HG03565 (cell line): ENCODE measurements around the gene UBN1.

Experiments used
- ATAC-seq: cut with Tn5 transposase; IDR thresholded peaks from one replicate; pipeline ENCODE4 v1.9.1; 2021; ENCODE audit warnings: mild to moderate bottlenecking, moderate library complexity; ENCODE audit not compliant: unreplicated experiment

Gene UBN1

DNA sequence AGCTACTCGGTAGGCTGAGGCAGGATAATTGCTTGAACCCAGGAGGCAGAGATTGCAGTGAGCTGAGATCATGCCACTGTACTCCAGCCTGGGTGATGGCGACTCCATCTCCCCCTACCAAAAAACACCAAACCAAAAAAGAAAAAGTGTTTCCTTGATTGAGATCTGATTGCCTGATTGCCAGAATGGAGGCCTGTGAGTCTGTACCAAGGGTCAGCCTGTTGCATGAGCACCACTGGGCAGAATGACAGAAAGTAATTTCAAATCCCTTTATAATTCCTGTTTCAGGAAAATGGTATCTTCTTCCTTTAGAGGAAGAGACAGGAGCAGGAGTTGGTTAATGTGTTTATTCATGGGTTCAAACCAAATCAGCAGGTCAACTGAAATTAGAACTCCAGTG, 8.5 kb downstream of the UBN1 start:
- ATAC-seq, result no peak

DNA sequence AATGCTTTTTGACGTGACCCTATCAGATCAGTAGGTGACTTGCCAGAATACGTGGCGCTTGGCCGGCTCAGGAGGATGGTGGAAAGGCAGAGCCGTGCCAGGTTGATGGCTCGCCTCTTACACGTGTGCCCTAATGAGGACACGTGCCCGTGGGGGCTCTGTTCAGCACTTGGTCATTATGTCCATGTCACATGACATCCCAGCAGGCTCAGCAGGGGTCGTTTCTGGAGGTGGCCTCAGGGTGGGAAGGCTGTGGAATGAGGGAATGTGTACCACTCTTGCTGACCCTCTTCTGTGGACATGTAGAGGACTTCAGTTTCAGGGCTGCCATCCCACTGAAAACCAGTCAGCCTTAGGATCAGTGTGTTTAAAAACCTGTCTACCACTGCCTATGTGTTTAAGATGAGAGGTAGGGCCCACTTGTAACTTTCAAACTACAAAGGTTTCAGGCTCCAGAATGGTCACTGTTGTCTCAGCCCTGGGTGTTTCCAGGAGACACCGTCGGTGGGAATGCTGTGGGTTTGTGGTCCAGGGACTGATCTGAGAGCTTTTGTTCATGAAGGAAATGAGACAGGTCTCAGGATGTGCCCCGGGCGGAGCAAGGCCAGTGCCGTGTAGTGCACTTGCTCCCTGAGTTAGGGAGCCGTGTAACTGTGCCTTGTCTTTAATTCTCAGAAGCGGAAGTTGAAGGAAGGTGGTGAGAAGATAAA, 12.1 kb downstream of the UBN1 start:
- ATAC-seq, result no peak

DNA sequence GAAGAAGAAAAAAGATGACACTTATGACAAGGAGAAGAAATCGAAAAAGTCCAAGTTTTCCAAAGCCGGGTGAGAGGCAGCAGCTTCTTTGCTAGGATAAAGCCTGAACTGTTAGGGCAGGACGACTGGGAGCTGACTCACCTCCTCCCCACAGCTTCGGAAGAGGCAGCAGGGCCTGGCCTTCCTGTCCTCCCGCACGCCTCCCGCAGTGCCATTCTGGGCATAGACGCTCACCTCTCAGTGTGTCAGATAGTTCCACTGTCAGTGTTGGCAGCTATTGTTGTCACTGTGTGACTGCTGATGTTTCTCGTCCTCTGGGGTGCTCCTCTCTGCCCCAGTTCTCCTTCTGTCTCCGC, 12.6 kb downstream of the UBN1 start:
- no peak for ATAC-seq

DNA sequence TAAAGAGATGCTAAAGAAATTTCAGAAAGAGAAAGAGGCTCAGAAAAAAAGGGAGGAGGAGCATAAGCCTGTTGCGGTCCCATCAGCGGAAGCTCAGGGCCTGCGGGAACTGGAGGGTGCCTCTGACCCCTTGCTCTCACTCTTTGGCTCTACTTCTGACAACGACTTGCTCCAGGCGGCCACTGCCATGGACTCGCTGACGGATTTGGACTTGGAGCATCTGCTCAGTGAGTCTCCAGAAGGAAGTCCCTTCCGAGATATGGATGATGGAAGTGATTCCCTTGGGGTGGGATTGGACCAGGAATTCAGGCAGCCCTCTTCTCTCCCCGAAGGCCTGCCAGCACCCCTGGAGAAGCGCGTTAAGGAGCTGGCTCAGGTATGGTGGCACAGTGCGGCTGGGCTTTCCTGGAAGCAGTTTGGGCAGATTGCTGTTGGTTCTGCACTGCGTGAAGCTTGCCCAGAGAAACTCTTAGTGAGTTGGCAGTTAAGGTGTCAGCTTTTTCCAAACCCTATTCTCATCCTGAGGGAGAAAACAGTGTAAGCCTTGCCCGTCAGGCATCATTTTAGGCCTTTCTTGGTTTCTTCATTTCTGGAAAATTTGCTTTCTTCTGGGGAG, 13.6 kb downstream of the UBN1 start:
- no peak for ATAC-seq

DNA sequence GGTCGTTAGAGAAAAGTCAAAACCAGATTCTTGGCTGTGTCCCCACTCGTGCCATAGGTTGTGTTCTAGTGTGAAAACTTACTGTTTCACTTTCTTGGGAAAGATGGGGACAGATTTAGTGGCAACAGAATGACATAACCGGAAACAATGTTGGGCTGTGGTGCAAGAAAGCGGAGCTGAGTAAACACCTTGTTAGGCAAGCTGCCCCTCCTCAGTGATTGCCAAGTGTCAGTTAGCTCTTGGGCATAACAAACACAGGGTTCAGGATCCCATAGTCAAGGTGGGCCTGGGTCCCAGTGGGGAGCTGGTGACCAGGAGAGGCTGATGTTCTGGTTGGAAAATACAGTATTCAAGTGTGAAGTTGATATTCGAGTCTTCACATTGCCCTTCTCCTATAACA, 15.4 kb downstream of the UBN1 start:
- ATAC-seq, result no peak

DNA sequence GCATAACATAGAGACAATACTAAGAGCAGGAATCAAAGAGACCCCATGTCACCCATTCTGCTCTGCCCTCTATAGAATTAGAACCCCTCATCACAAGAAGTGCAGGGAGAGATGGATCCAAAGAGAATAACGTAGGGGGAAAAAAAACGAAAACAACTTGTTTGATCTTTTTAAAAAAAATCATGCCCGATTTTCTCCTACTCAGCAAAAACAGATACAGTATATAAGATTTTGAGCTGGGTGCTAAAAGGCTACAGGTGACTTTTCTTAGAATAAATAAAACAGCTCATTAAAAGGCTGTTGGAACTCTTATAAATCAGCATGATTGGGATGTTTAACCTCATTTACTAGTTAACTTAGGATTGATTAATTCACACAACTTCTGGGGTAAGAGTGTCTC, 17.4 kb downstream of the UBN1 start:
- ATAC-seq, result no peak

DNA sequence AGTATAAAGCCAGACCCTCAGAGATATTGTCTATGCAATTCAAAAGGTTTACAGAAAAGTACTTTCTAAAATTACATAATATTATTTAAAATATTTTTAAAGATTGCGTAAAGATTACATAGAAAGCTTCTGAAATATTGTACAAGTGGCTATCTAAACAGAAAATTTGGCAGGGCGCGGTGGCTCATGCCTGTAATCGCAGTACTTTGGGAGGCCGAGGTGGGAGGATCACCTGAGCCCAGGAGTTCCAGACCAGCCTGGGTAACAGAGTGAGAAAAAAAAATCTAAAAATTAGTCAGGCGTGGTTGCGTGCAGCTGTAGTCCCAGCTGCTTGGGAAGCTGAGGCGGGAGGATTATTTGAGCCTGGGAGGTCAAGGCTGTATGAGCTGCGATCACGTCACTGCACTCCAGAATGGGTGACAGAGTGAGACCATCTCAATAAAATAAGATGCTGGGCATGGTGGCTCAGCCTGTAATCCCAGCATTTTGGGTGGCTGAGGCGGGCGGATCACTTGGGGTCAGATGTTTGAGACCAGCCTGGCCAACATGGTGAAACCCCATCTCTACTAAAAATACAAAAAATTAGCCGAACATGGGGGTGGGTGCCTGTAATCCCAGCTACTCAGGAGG, 18.1 kb downstream of the UBN1 start:
- ATAC-seq, result no peak

DNA sequence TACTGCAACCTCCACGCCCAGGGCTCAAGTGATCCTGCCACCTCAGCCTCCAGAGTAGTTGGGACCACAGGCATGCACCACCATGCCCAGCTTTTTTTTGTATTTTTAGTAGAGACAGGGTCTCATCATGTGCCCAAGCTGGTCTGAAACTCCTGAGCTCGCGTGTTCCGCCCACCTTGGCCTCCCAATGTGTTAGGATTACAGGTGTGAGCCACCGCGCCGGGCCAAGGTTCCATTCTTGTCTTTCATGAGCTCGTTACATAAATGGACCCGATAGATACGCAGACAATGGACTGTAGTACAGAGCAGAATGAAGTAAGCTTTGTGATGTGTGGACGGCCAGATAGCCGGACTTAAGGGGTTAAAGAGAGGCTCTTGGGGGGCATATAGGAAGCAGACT, 19.3 kb downstream of the UBN1 start:
- no peak for ATAC-seq

DNA sequence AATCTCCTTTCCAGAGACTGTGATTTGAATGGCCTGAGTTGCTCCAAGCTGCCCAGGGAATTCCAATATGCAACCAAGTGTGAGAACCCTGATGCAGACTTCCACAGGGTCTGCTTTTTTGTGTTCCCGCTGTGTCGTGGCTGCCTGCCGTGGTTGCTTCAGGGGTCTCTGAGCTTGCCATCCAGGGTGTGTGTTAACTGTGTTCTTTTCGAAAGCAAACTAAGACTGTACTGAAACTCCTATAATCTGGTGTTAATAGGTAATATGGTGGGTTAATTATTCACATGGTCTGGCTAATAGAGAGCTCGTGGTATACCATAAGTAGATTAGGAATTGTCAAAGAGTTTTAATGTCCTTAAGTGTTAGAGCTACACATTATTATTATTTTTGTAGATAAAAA, 20.7 kb downstream of the UBN1 start:
- ATAC-seq, result no peak

DNA sequence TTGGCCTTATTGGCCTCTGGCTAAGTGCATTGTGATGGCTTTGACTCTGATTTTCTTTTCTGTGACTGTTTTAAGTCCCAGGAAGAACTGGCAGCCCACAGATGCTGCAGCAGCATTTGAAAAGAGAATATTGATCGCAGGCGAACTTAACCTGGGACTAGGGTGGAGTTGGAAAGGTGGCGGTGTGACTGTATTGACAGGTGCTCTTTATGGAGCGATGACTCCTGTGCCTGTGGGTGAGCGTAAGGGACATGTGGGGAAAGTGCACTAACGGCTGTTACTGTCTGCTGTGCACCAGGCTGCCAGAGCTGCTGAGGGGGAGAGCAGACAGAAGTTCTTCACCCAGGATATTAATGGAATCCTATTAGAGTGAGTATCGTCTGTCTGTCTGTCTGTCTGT, 21.3 kb downstream of the UBN1 start:
- no peak for ATAC-seq

DNA sequence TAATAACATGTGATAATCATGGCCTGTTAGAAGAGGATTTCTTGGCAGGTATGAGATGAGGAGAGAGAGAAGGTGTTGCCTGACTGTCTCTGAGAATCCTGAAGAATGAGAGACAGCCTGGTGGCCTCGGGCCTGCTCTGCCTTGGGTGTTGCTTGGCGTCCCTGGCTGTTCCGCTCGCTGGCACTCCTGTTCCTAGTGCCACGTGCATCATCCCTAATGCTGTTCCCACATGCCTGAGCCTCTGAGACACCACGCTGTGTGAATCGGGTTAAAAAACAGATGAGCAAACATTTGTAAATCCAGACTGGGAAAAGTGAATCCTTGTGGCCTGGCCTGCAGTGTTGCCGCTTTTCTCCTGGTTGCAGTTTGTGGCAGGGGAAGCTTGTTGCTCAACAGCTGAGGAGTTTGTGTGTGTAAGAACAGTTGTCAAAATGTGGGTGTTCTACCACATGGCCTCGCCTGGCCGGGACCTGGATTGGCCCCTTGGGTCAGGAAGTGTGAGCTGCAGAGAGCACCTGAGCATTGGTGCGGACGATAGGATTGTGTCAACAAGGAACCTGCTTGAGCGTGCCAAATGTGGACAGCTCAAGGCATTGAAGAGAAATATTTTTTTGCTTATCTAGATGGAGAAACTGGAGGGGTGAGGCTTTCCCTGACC, 22.0 kb downstream of the UBN1 start:
- ATAC-seq, result no peak

DNA sequence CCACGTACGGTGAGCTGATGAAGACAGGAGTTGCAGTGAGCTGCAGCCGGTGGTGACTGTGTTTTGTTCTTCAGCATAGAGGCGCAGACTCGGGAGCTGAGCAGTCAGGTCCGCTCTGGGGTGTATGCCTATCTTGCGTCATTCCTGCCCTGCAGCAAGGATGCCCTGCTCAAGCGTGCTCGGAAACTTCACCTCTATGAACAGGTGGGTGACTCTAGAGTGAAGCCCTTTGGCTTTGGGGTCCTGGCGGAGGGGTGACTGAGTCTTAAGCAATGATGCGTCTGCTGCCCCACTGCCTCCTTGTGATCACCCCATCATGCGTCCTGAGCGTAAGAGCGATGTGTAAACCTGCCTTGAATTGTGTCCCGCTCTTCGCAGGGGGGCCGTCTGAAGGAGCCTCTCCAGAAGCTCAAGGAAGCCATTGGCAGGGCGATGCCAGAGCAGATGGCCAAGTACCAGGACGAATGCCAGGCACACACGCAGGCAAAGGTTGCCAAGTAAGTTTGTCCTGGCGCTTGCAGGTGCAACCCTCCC, 22.9 kb downstream of the UBN1 start:
- ATAC-seq, result no peak

DNA sequence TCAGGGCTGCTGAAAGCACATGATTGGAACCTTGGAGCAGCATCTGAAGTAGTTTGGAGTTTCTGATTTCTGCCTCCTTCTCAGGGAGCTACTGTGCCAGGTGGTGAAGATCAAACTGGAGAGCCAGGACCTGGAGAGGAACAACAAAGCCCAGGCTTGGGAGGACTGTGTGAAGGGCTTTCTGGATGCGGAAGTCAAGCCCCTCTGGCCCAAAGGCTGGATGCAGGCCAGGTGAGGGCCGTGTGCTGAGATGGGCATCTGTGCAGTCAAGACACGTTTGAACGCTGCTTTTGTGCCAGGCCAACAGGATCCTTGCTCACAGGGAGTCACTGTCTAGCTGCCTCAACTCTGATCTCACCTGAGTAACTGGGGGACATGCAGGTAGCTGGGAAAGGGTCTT, 23.8 kb downstream of the UBN1 start:
- ATAC-seq, result no peak

DNA sequence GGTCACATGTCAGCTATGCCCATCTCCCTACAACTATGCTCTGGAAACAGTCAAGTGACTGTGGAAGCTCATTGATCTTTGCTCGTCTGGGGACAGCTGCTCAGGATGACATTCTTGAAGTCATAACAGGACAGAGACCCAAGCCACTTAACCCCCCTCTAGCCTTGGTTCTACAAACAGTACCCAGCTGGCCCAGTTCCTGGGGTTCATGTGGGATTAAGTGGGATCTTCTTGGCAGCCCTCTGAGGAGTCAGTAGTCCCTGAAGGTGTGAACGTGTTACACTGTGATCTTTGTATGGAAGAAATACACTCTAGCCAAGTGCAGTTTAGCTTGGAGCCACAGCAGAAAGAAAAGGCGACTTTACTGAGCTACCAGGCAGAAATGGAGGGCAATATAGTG, 25.8 kb downstream of the UBN1 start:
- ATAC-seq, result no peak

DNA sequence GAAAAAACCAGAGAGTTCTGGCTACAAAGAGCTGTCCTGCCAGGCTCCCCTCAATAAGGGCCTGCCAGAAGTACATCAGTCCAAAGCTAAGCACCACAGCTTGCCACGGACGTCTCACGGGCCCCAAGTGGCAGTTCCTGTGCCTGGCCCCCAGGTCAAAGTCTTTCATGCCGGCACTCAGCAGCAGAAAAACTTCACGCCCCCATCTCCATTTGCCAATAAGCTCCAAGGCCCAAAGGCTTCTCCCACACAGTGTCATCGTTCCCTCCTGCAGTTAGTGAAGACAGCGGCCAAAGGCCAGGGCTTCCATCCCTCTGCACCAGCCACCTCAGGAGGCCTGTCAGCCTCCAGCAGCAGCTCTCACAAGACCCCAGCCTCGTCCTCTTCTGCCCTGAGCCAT, 27.4 kb downstream of the UBN1 start:
- ATAC-seq, result no peak

DNA sequence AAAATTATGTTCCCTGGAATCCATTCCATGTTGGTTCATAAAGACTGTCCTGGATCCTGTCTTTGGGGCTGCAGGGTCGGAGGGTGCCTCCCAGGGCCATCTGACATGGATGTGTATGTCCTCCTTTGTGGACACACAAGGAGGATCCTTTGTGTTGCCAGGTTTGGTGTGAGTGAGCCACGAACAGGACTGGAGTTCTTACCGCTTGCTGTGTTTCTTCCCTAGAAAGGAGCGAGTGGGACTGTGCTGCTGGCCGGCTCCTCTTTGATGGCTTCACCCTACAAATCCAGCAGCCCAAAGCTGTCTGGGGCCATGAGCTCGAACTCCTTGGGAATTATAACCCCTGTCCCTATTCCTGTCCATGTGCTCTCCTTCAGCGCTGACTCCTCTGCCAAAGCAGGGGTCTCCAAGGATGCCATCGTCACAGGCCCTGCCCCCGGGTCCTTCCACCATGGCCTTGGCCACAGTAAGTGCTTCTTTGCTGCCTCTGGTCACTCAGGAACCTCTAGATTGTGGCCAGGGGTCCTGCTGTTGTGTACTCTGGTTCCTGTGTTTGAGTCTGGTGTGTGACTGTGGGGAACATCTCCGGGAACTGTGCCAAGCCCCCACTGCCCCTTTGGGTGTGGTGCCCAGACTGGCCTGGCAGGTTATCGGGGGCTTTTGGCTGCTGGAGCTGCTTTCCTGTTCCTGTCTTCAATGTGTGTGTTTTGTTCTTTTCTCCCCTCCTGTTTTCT, 29.5 kb downstream of the UBN1 start:
- no peak for ATAC-seq

DNA sequence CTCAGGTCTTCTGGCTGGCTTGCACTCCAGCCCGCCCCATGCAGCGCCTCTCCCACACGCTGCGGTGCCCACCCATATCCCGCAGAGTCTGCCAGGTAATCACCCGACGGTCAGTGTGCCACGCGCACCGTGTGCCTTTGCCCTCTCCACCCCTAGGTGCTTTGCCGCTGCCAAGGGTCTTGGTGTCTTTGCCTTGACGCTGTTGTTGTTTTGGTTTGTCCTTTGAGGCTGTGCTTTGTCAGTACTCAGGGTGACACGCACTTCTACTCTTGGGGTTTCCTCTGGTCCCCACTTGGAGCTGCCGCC, 30.1 kb downstream of the UBN1 start:
- ATAC-seq, result no peak

DNA sequence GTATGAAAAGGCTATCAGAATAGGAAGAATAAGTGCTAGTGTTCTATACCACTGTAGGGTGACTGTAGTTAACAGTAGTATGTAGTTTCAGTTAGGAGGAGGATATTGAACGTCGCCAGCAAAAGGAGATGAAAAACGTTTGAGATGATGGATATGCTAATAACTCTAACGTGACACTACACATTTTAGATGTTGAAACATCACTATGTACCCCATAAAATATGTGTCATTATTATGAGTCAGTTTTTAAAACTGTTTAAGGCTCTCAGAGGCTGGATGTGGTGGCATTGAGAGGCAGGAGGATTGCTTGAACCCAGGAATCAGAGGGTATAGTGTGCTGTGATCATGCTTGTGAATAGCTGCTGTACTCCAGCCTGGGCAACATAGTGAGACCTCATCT, 31.8 kb downstream of the UBN1 start:
- no peak for ATAC-seq

DNA sequence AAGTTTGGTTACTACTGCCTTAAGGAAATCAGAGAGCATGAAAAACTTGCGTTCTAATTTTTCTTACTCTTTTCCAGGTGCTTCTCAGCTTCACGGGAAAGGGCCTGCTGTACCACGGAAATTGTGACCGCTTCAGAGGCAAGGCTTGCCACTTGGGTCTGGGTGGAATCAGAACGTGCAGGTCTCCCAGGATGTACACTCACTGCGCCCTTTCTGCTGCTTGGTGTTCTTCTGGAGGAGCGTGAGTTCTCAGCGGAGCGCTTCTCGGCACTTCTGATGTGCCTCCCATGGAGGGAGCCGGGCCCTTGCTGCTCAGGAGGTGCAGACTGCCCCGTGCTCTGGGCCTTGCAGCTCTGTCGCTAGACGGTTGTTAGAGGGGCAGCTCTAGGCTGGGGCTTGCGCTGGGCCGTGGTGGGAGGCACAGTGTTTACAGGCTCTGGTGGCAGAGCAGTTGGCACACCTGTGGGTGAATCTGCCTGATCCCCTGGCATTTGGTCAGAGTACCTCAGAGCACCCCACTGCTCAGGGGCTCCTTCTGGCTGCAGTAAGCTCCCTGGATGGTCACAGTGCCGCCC, 32.8 kb downstream of the UBN1 start:
- no peak for ATAC-seq

DNA sequence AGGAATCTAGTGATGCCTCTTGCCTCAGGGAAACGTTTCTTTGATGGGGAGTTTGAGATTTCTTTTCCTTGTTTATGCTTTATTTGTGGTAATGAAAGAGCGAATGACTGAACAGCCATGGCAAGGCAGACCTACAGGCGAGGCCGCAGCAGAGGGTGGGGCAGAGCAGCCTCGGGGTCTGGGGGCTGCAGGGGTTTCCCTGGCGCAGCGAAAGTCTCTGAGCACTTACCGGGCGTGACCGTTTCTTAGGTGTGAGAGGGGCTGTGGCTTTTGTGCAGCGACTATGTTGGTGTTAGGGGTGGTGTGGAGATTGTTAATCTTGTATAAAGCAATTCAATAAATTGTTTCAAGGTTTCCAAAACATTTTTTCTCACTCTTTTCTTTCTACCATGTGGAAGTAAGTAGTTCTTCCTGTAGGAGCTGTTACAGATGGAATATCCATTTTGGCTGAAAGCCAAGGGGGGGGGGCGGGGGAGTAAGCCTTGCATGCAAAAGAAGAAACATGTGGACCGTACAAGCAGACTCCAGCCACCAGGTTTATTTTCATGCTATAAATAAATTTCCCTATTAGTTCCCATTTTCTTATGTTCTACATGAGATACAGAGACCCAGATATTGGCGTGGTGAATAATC, 34.8 kb downstream of the UBN1 start:
- no peak for ATAC-seq
